Right lobe of liver (tissue), 4 donors: Measurements from ENCODE around the gene WDR5.

Source experiments
- POLR2A ChIP-seq: fragments of 450-650 bp; IDR thresholded peaks from one replicate; pipeline ENCODE4 v1.6.1; 2017; ENCODE audit warnings: antibody characterized with exemption, mild to moderate bottlenecking
- TF ChIP-seq, protein P1 (sequence below), 4 donors: fragments of 200-600 bp in 3 of 4; fragments of 450-650 bp in 1 of 4; IDR thresholded peaks; one replicate each; pipeline versions ENCODE4 v1.5.1 to v1.8.0; 2016 to 2022; ENCODE audit warnings: antibody characterized with exemption in 4 of 4, mild to moderate bottlenecking in 2 of 4
- donor health status: DM: no; HTN: no; CAD: no.
- donor health status: DM: no; HTN: no; CAD: no.
- donor health status: DM: no; HTN: yes; CAD: no.

DNA sequence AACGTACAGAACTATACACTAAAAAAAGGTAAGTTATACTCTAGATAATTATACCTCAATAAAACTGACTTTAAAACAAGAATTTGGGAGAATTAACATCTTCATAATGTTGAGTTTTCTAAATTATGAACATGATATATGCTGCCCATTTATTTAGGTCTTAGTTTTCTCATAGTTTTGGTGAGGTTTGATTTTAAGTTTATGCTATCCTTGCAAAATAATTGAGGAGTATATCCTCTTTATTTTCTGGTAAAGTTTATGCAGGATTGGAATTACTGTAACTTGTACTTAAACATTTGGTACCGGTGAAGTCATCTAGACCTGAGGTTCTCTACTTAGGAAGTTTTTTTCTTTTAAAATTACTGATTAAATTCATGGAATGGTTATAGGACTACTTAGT, 67.3 kb downstream of the WDR5 start:
- TF ChIP-seq, protein P1, sequence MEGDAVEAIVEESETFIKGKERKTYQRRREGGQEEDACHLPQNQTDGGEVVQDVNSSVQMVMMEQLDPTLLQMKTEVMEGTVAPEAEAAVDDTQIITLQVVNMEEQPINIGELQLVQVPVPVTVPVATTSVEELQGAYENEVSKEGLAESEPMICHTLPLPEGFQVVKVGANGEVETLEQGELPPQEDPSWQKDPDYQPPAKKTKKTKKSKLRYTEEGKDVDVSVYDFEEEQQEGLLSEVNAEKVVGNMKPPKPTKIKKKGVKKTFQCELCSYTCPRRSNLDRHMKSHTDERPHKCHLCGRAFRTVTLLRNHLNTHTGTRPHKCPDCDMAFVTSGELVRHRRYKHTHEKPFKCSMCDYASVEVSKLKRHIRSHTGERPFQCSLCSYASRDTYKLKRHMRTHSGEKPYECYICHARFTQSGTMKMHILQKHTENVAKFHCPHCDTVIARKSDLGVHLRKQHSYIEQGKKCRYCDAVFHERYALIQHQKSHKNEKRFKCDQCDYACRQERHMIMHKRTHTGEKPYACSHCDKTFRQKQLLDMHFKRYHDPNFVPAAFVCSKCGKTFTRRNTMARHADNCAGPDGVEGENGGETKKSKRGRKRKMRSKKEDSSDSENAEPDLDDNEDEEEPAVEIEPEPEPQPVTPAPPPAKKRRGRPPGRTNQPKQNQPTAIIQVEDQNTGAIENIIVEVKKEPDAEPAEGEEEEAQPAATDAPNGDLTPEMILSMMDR (IDR thresholded peaks at IDR 0.05), result no peak
- no peak for TF ChIP-seq POLR2A
